ENCODE data around the gene SUMO2. TPM values are rescaled to one million over a fixed set of nuclear protein-coding genes. Genes with fewer than 3 reads are reported as not detected.
A peak's percentile ranks its signal among the peaks of the same experiment; 100 is the strongest.

Gene SUMO2
- total RNA-seq = 10 to 100 TPM; 22.5 to 52.8 (median 37.4) TPM

GRCh38 chr17:75182569-75183436 lies at the start of gene SUMO2:
SUMO2 (minus strand) TSS chr17:75182959; CDS start chr17:75182834, 125 bp downstream.
- peaks cover 3 to 20% (median 4%) of the 10 kb centered on the region in 4 donors for H3K4me1 ChIP-seq
- TF ChIP-seq CTCF (IDR thresholded peaks at IDR 0.05) (peak in 5 of 6 experiments; percentile 29 to 64 (median 57)), POLR2A (IDR thresholded peaks at IDR 0.05) (peak; percentile 71 to 77)
- no peaks in the 10 kb centered on the region for H3K9me3 ChIP-seq
- DNase-seq = peak; percentile 94 to 98 (median 97)
- H3K4me3 ChIP-seq = peak within 1 kb of the TSS; percentile 68 to 93 (median 88)
- no peaks in the 10 kb centered on the region for H3K27me3 ChIP-seq
- peaks cover 0 to 17% (median 0%) of the 10 kb centered on the region in 3 donors for H3K36me3 ChIP-seq
- peak within 1 kb of the TSS; percentile 98 to 99 (median 99) for H3K27ac ChIP-seq

DNA sequence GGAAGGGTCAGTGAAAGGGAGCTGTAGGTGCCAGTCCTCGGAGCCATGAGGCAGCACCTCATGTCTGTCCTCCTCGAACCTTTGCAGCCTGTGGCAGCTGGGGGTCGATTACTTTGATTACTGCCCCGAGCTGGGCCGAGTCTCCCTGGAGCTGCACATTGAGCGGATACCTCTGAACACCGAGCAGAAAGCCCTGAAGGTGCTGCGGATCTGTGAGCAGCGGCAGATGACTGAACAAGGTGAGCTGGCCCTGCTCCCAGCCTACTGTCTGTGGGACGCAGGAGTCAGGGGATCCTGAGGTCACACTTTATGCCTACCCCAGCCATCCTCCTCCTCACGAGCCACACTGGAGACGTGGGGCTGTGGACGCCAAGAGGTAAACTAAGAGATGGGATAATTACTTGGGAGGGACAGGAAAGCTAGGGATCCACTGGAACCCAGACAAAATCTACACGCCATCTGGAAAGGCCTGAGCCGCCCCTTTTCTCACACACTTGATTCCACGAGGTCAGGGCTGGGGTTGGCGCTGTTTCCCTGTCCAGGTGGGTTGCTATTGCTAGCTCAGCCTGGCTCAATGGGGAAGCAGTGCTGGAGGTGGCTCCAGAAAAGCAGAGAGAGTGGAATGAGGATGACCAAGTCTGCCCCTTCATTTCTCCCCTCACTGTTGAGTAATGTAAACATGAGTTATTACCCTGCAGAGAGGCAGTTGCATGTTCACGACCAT lies 49.1 kb upstream of the SUMO2 start:
- H3K36me3 ChIP-seq = peaks cover 0 to 93% (median 0%) of the 10 kb centered on the region in 3 donors
- no peak overlapping the region for H3K27ac ChIP-seq
- H3K4me1 ChIP-seq = no peaks in the 10 kb centered on the region
- H3K4me3 ChIP-seq = no peak overlapping the region
- H3K9me3 ChIP-seq = no peaks in the 10 kb centered on the region
- TF ChIP-seq POLR2A (IDR thresholded peaks at IDR 0.05) = no peak
- TF ChIP-seq CTCF (IDR thresholded peaks at IDR 0.05) = no peak
- no peak for DNase-seq
- H3K27me3 ChIP-seq = no peaks in the 10 kb centered on the region

DNA sequence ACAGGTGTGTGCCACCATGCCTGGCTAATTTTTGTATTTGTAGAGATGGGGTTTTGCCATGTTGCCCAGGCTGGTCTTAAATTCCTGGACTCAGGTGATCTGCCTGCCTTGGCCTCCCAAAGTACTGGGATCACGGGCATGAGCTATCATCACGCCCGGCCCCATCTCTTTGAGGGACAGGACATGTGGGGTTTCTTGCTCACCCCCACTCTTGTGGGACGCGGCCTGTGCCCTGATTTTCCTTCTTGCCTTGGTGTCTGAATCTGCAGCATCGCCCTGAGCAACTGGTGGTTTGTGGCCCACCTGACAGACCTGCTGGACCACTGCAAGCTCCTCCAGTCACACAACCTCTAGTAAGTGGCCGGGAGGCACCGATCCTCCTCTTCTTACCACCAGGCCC lies 48.3 kb upstream of the SUMO2 start:
- Histone ChIP-seq H3K9me3 (no peaks in the 10 kb centered on the region), H3K27ac (no peak overlapping the region), H3K36me3 (peaks cover 0 to 93% (median 0%) of the 10 kb centered on the region in 3 donors), H3K27me3 (no peaks in the 10 kb centered on the region), H3K4me3 (no peak overlapping the region), H3K4me1 (no peaks in the 10 kb centered on the region)
- no peak for DNase-seq
- TF ChIP-seq POLR2A (IDR thresholded peaks at IDR 0.05) = no peak
- TF ChIP-seq CTCF (IDR thresholded peaks at IDR 0.05) = no peak

DNA sequence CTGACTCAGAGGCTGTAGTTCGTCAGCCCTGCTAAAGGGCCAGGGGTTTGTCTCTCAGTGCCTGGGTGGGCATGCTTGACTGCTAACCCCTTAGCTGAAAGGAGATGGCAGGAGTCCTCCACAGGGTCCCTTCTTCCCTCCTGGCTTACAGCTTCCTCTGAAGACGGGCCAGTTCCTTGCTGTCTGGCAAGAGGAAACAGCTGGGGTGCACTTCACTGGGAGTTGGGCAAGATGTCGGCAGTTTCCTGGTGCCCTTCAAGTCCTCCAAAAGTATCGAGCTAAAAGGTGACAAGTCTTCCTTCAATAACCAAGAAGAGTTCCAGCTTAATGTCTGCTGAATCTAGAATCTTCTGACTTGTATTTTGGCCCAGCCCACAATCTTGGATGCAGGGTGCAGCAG lies 46.1 kb upstream of the SUMO2 start:
- Histone ChIP-seq H3K36me3 (peaks cover 0 to 92% (median 0%) of the 10 kb centered on the region in 3 donors), H3K27ac (no peak overlapping the region)

More for the DNA sequence above, 46.1 kb upstream of the SUMO2 start:
- DNase-seq = no peak
- Histone ChIP-seq H3K4me3 (no peak overlapping the region), H3K27me3 (no peaks in the 10 kb centered on the region), H3K4me1 (no peaks in the 10 kb centered on the region), H3K9me3 (no peaks in the 10 kb centered on the region)
- TF ChIP-seq POLR2A (IDR thresholded peaks at IDR 0.05) (no peak), CTCF (IDR thresholded peaks at IDR 0.05) (no peak)
